ENCODE measurements around the gene PELI1. TPM values are rescaled to one million over a fixed set of nuclear protein-coding genes. Genes with fewer than 3 reads are reported as not detected.
A peak's percentile ranks its signal among the peaks of the same experiment; 100 is the strongest.

Gene PELI1
- total RNA-seq, 2 experiments from 2014 or later = 257 to 274 TPM

DNA sequence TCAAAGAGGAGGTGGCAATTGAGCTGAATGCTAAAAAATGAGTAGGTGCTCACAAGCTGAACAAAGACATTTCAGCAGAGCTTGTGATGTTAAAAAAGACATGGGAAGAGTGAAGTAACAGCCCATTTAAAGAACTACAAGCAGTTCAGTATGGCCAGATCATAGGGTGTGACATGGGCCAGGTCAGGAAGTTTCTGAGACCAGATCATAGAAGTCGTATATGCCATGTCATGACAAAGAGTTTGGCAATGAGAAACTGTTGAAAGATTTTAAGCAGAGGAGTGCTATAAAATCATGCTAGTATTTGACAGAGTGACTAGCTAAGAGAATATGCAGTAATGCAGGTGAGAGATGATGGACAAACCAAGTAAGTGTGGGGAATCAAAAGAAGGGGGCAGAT, 7.3 kb upstream of the PELI1 start:
- TF ChIP-seq, protein P1, sequence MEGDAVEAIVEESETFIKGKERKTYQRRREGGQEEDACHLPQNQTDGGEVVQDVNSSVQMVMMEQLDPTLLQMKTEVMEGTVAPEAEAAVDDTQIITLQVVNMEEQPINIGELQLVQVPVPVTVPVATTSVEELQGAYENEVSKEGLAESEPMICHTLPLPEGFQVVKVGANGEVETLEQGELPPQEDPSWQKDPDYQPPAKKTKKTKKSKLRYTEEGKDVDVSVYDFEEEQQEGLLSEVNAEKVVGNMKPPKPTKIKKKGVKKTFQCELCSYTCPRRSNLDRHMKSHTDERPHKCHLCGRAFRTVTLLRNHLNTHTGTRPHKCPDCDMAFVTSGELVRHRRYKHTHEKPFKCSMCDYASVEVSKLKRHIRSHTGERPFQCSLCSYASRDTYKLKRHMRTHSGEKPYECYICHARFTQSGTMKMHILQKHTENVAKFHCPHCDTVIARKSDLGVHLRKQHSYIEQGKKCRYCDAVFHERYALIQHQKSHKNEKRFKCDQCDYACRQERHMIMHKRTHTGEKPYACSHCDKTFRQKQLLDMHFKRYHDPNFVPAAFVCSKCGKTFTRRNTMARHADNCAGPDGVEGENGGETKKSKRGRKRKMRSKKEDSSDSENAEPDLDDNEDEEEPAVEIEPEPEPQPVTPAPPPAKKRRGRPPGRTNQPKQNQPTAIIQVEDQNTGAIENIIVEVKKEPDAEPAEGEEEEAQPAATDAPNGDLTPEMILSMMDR (IDR thresholded peaks at IDR 0.05) = no peak
- no peaks in the 10 kb centered on the region for H3K27me3 Mint-ChIP-seq
- Histone ChIP-seq H3K27me3 (ENCODE audit: control insufficient read depth in 1 of 2, insufficient read depth in 2 of 2, low read length in 2 of 2) (no peaks in the 10 kb centered on the region), H3K36me3 (ENCODE audit: insufficient read depth, low read length) (no peaks in the 10 kb centered on the region), H3K27ac (ENCODE audit: low read depth in 1 of 2, low read length in 2 of 2) (no peak overlapping the region), H3K4me3 (ENCODE audit: low read length) (no peak overlapping the region), H3K9me3 (ENCODE audit: control insufficient read depth in 1 of 2, insufficient read depth in 1 of 2, low read length in 2 of 2) (no peaks in the 10 kb centered on the region), H3K4me1 (ENCODE audit: insufficient read depth, low read length) (no peaks in the 10 kb centered on the region)
- DNase-seq = no peak
- H3K36me3 Mint-ChIP-seq (ENCODE audit: low read depth) = no peaks in the 10 kb centered on the region
- H3K4me3 Mint-ChIP-seq = no peak overlapping the region
- H3K9me3 Mint-ChIP-seq = no peaks in the 10 kb centered on the region
- H3K4me1 Mint-ChIP-seq (ENCODE audit: low read depth) = peaks cover 9% of the 10 kb centered on the region
- no peak for ATAC-seq (ENCODE audit: poor library complexity)
- ChIA-PET CTCF (no interaction called here), POLR2A (no interaction called here)
- no peak overlapping the region for H3K27ac Mint-ChIP-seq
- intact Hi-C loops (cut with DNase I, micrococcal nuclease) = loop anchor here in 1 of 2 experiments (1.0 kb wide), 1 partner anchor 49 kb away; no protein-coding TSS in a partner anchor

DNA sequence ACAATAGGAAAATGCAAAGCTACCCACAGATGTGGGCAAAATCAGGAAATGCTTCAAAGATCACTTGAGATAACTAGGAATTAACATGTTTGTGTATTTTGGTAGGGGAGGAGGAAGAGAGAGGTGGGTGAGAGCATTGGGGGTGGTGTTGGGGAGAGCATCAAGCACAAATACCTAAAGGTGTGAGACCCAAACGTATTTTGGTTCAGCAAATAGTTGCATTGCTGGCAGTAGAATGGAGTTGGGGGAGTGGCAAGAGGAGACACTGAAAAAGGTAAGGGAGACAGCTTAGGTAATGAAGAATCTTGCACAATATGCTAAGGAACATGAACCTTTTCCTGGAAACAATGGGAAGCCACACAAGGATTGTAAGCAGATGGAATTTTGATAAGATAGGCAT, 1.5 kb upstream of the PELI1 start:
- H3K27ac ChIP-seq (ENCODE audit: low read depth in 1 of 2, low read length in 2 of 2) = no peak overlapping the region
- intact Hi-C loops (cut with DNase I, micrococcal nuclease) = loop anchor here (2.0 to 10.0 kb wide), 8 partner anchors 67 to 1079 kb away; partner anchors contain the start of genes AFTPH (in 2 of the 2), ACTR2 (in 1 of the 2), CEP68 (in 1 of the 2) and MDH1 (in 1 of the 2)
- Mint-ChIP-seq H3K27ac (no peak overlapping the region), H3K4me3 (no peak overlapping the region), H3K9me3 (no peaks in the 10 kb centered on the region), H3K27me3 (no peaks in the 10 kb centered on the region), H3K36me3 (ENCODE audit: low read depth) (peaks cover 18% of the 10 kb centered on the region), H3K4me1 (ENCODE audit: low read depth) (peaks cover 30% of the 10 kb centered on the region)
- DNase-seq = peak in 3 of 14 experiments; percentile 27 to 49 (median 32)
- no peak for ATAC-seq (ENCODE audit: poor library complexity)
- ChIA-PET CTCF (no interaction called here), POLR2A (interaction anchor here (0.6 to 1.4 kb wide), 7 partner anchors 9 to 182 kb away, joined by 3 to 5 read pairs (median 3); no protein-coding TSS in a partner anchor)
- no peaks in the 10 kb centered on the region for H3K9me3 ChIP-seq (ENCODE audit: control insufficient read depth in 1 of 2, insufficient read depth in 1 of 2, low read length in 2 of 2)
- H3K27me3 ChIP-seq (ENCODE audit: control insufficient read depth in 1 of 2, insufficient read depth in 2 of 2, low read length in 2 of 2) = no peaks in the 10 kb centered on the region
- H3K4me3 ChIP-seq (ENCODE audit: low read length) = no peak overlapping the region
- TF ChIP-seq, protein P1 (IDR thresholded peaks at IDR 0.05) = no peak
- H3K36me3 ChIP-seq (ENCODE audit: insufficient read depth, low read length) = no peaks in the 10 kb centered on the region
- H3K4me1 ChIP-seq (ENCODE audit: insufficient read depth, low read length) = peaks cover 15% of the 10 kb centered on the region

DNA sequence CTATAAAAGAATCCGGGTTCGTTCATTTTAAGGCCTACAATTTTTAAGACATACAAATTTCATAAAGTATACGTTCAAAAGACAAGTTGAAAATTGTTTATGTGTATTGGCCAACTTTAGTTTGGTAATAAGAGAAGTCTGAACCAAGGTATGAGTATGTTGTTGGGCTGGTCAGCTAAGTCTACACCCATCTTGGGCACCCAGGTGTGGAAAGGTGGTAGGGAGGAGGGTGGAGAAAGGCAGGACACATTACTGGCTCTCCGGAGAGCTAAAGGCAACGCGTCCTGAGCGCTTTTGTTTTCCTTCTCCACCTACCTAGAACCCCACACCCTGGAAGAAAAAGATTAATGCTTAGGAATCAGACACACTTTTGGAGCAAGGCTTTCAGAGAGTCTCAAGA, 899 bp upstream of the PELI1 start:
- Histone ChIP-seq H3K4me1 (ENCODE audit: insufficient read depth, low read length) (peaks cover 15% of the 10 kb centered on the region), H3K27me3 (ENCODE audit: control insufficient read depth in 1 of 2, insufficient read depth in 2 of 2, low read length in 2 of 2) (no peaks in the 10 kb centered on the region), H3K27ac (ENCODE audit: low read depth in 1 of 2, low read length in 2 of 2) (no peak overlapping the region), H3K36me3 (ENCODE audit: insufficient read depth, low read length) (no peaks in the 10 kb centered on the region), H3K4me3 (ENCODE audit: low read length) (no peak overlapping the region), H3K9me3 (ENCODE audit: control insufficient read depth in 1 of 2, insufficient read depth in 1 of 2, low read length in 2 of 2) (no peaks in the 10 kb centered on the region)
- no peaks in the 10 kb centered on the region for H3K27me3 Mint-ChIP-seq
- POLR2A ChIA-PET = interaction anchor here (0.6 to 1.4 kb wide), 5 partner anchors 10 to 182 kb away, joined by 3 to 5 read pairs (median 3); no protein-coding TSS in a partner anchor
- no peaks in the 10 kb centered on the region for H3K9me3 Mint-ChIP-seq
- no peak overlapping the region for H3K27ac Mint-ChIP-seq
- ATAC-seq (ENCODE audit: poor library complexity) = no peak
- H3K4me3 Mint-ChIP-seq = no peak overlapping the region
- no peak for DNase-seq
- intact Hi-C loops (cut with DNase I, micrococcal nuclease) = loop anchor here (2.0 to 10.0 kb wide), 8 partner anchors 67 to 1080 kb away; partner anchors contain the start of genes AFTPH (in 2 of the 2), ACTR2 (in 1 of the 2), CEP68 (in 1 of the 2) and MDH1 (in 1 of the 2)
- TF ChIP-seq, protein P1 (IDR thresholded peaks at IDR 0.05) = no peak
- peaks cover 18% of the 10 kb centered on the region for H3K36me3 Mint-ChIP-seq (ENCODE audit: low read depth)
- peaks cover 36% of the 10 kb centered on the region for H3K4me1 Mint-ChIP-seq (ENCODE audit: low read depth)
- CTCF ChIA-PET = interaction anchor here (0.5 kb wide), 1 partner anchor 166 kb away, joined by 3 read pairs; no protein-coding TSS in a partner anchor
